Liver (tissue), 9 donors: ENCODE data around the gene INIP. TPM values are rescaled to one million over a fixed set of nuclear protein-coding genes. Genes with fewer than 3 reads are reported as not detected.

ENCODE experiments used
- DNase-seq: peaks from one replicate; pipeline ENCODE4 v3.0.0-alpha.2; 2017; ENCODE audit warnings: low spot score
- H3K27ac ChIP-seq, 2 donors: one replicate each; pipeline ENCODE4 v1.7.0; 2013; ENCODE audit warnings: inconsistent platforms in 2 of 2, low read length in 2 of 2, control low read depth in 1 of 2, low read depth in 1 of 2, mild to moderate bottlenecking in 1 of 2
- H3K27me3 ChIP-seq, 4 donors: one replicate each; pipeline versions ENCODE4 v1.6.1 to v1.7.0; 2013; ENCODE audit warnings: low read length in 3 of 4, inconsistent platforms in 1 of 4, mild to moderate bottlenecking in 1 of 4, moderate library complexity in 1 of 4; ENCODE audit not compliant: control insufficient read depth in 4 of 4, insufficient read depth in 4 of 4
- H3K36me3 ChIP-seq, 4 donors: one replicate each; pipeline versions ENCODE4 v1.6.1 to v1.7.0; 2013; ENCODE audit warnings: low read length in 3 of 4, mild to moderate bottlenecking in 3 of 4, low read depth in 1 of 4, moderate library complexity in 1 of 4; ENCODE audit not compliant: control insufficient read depth in 4 of 4, insufficient read depth in 3 of 4
- H3K4me1 ChIP-seq, 4 donors: one replicate each; pipeline versions ENCODE4 v1.6.1 to v1.7.0; 2013; ENCODE audit warnings: low read length in 3 of 4, mild to moderate bottlenecking in 3 of 4, moderate library complexity in 1 of 4; ENCODE audit not compliant: control insufficient read depth in 4 of 4, insufficient read depth in 4 of 4
- H3K4me3 ChIP-seq, 3 donors: one replicate each; pipeline versions ENCODE4 v1.6.1 to v1.7.0; 2013; ENCODE audit warnings: low read length in 3 of 3, control low read depth in 1 of 3, low read depth in 1 of 3, mild to moderate bottlenecking in 1 of 3
- H3K9ac ChIP-seq, 2 donors: one replicate each; pipeline ENCODE4 v1.7.0; 2013; ENCODE audit warnings: low read length in 2 of 2, mild to moderate bottlenecking in 2 of 2, moderate library complexity in 2 of 2, control low read depth in 1 of 2, low read depth in 1 of 2
- H3K9me3 ChIP-seq, 4 donors: one replicate each; pipeline versions ENCODE4 v1.6.1 to v1.7.0; 2013; ENCODE audit warnings: low read length in 3 of 4; ENCODE audit not compliant: control insufficient read depth in 4 of 4
- CTCF ChIP-seq: fragments of 150-350 bp; IDR thresholded peaks from 2 replicates; pipeline ENCODE4 v1.5.1; 2017; ENCODE audit warnings: improper control_type of control experiment, low read depth, low read length; ENCODE audit not compliant: missing input control
- EGR1 ChIP-seq, 2 donors: IDR thresholded peaks; 2 replicates each; pipeline ENCODE4 v1.6.1; 2016 to 2018; ENCODE audit warnings: antibody characterized with exemption in 2 of 2, low read depth in 2 of 2
- FOXA1 ChIP-seq: IDR thresholded peaks from 2 replicates; pipeline ENCODE4 v1.6.1; 2016; ENCODE audit warnings: antibody characterized with exemption
- GABPA ChIP-seq, 2 donors: IDR thresholded peaks in 1 of 2; conservative IDR thresholded peaks in 1 of 2; 2 replicates each; pipeline ENCODE4 v1.6.1; 2016; ENCODE audit warnings: antibody characterized with exemption in 2 of 2, mild to moderate bottlenecking in 1 of 2, moderate library complexity in 1 of 2
- HNF4A ChIP-seq, 2 donors: conservative IDR thresholded peaks; 2 replicates each; pipeline ENCODE4 v1.6.1; 2016; ENCODE audit warnings: antibody characterized with exemption in 2 of 2, mild to moderate bottlenecking in 2 of 2
- HNF4G ChIP-seq: IDR thresholded peaks from 2 replicates; pipeline ENCODE4 v1.6.1; 2016; ENCODE audit warnings: antibody characterized with exemption
- JUND ChIP-seq, 2 donors: IDR thresholded peaks; 2 replicates each; pipeline ENCODE4 v1.6.1; 2016; ENCODE audit warnings: antibody characterized with exemption in 2 of 2
- NR2F2 ChIP-seq: IDR thresholded peaks from 2 replicates; pipeline ENCODE4 v1.6.1; 2016; ENCODE audit warnings: antibody characterized with exemption
- RAD21 ChIP-seq, 2 donors: IDR thresholded peaks; 2 replicates each; pipeline ENCODE4 v1.6.1; 2016; ENCODE audit warnings: antibody characterized with exemption in 2 of 2, mild to moderate bottlenecking in 2 of 2
- REST ChIP-seq: IDR thresholded peaks from 2 replicates; pipeline ENCODE4 v1.6.1; 2016; ENCODE audit warnings: antibody characterized with exemption, mild to moderate bottlenecking
- RXRA ChIP-seq, 2 donors: IDR thresholded peaks; 2 replicates each; pipeline ENCODE4 v1.6.1; 2017 to 2018; ENCODE audit warnings: antibody characterized with exemption in 2 of 2, mild to moderate bottlenecking in 1 of 2
- SP1 ChIP-seq: IDR thresholded peaks from 2 replicates; pipeline ENCODE4 v1.6.1; 2018; ENCODE audit warnings: antibody characterized with exemption, mild to moderate bottlenecking
- TAF1 ChIP-seq: conservative IDR thresholded peaks from 2 replicates; pipeline ENCODE4 v1.6.1; 2016; ENCODE audit warnings: antibody characterized with exemption, mild to moderate bottlenecking
- YY1 ChIP-seq: IDR thresholded peaks from 2 replicates; pipeline ENCODE4 v1.6.1; 2016; ENCODE audit warnings: antibody characterized with exemption, mild to moderate bottlenecking
- WGBS: extraction: QIAGEN DNeasy Blood & Tissue Kit; methylation state at CpG from one replicate; pipeline ENCODE4 v1.1.7; 2013; 5-methylcytosine and 5-hydroxymethylcytosine counted together
- polyA plus RNA-seq, 2 donors: library from polyadenylated mRNA; stranded (reverse) in 1 of 2; unstranded in 1 of 2; fragments of 200-250 nt in 1 of 2; fragments of >200 nt in 1 of 2; fragmentation: Nextera tagmentation in 1 of 2; extraction: Ambion mirVana in 1 of 2; gene quantifications; one replicate each; pipeline versions ENCODE4 v1.2.1 to v1.2.3, GENCODE V29; 2013 to 2015
- total RNA-seq, 2 donors: library from RNA; depleted of rRNA; stranded (reverse); fragments of >200 nt; gene quantifications; one replicate each; pipeline ENCODE4 v1.2.3, GENCODE V29; 2014
- TF ChIP-seq, protein P1 (sequence below): IDR thresholded peaks from 2 replicates; pipeline ENCODE4 v1.6.1; 2016; ENCODE audit warnings: antibody characterized with exemption
- TF ChIP-seq, protein P2 (sequence below): IDR thresholded peaks from 2 replicates; pipeline ENCODE4 v1.6.1; 2016; ENCODE audit warnings: antibody characterized with exemption
- donor health status: healthy.
- donor health status: healthy.
- donor health status: healthy.
- donor health status: healthy.
- donor health status: healthy.

INIP gene
- total and polyA plus RNA-seq, 4 donors = 6.2 to 13.3 (median 10.2) TPM

GRCh38 chr9:112755016-112755427 lies 37.1 kb upstream of the INIP start:
- DNase-seq = no peak
- 61% methylated on average over 5 of the region's 5 CpGs for WGBS
- Histone ChIP-seq H3K9me3 (no peaks in the 10 kb centered on the region), H3K4me3 (no peak overlapping the region), H3K27me3 (no peaks in the 10 kb centered on the region), H3K4me1 (peaks cover 6 to 28% (median 20%) of the 10 kb centered on the region in 4 donors), H3K9ac (no peak overlapping the region), H3K27ac (peak overlapping the region in 1 of 2 donors; percentile 22), H3K36me3 (no peaks in the 10 kb centered on the region)
- TF ChIP-seq, protein P1, sequence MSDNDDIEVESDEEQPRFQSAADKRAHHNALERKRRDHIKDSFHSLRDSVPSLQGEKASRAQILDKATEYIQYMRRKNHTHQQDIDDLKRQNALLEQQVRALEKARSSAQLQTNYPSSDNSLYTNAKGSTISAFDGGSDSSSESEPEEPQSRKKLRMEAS = no peak
- TF ChIP-seq YY1 (no peak), RXRA (IDR thresholded peaks at IDR 0.05) (no peak), HNF4G (no peak), TAF1 (no peak), GABPA (IDR thresholded peaks at IDR 0.05 in 1 of 2, conservative IDR thresholded peaks at IDR 0.05 in 1 of 2) (no peak), REST (no peak), EGR1 (IDR thresholded peaks at IDR 0.05; ENCODE audit: low read depth in 2 of 2) (no peak), FOXA1 (no peak), JUND (IDR thresholded peaks at IDR 0.05) (no peak)
- TF ChIP-seq, protein P2, sequence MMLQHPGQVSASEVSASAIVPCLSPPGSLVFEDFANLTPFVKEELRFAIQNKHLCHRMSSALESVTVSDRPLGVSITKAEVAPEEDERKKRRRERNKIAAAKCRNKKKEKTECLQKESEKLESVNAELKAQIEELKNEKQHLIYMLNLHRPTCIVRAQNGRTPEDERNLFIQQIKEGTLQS = no peak

DNA sequence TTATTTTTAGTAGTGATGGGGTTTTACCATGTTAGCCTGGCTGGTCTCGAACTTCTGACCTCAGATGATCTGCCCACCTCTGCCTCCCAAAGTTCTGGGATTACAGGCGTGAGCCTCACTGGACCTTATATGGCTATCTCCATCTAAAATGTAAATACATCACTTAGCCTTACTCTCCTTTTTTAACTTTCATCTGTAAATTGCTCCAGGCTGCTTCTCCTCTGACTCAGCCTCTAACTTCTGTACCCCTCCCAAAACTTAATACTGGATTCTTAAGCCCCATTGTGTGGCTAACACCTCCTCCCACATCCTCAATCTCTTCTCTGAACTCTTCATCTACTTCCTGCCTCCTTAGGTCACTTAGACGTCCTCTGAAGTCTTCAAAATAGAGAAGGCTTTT lies 36.7 kb upstream of the INIP start:
- no peak for DNase-seq
- Histone ChIP-seq H3K9ac (no peak overlapping the region), H3K9me3 (no peaks in the 10 kb centered on the region), H3K4me1 (peaks cover 8 to 32% (median 23%) of the 10 kb centered on the region in 4 donors), H3K27ac (no peak overlapping the region), H3K27me3 (no peaks in the 10 kb centered on the region), H3K4me3 (no peak overlapping the region), H3K36me3 (no peaks in the 10 kb centered on the region)
- TF ChIP-seq GABPA (IDR thresholded peaks at IDR 0.05 in 1 of 2, conservative IDR thresholded peaks at IDR 0.05 in 1 of 2) (no peak), NR2F2 (no peak), EGR1 (IDR thresholded peaks at IDR 0.05; ENCODE audit: low read depth in 2 of 2) (no peak), YY1 (no peak)
- TF ChIP-seq, protein P1 = no peak
- WGBS = 78% methylated on average over 3 of the region's 3 CpGs

GRCh38 chr9:112753725-112754124 lies 35.8 kb upstream of the INIP start:
- Histone ChIP-seq H3K9ac (no peak overlapping the region), H3K9me3 (no peaks in the 10 kb centered on the region), H3K27ac (no peak overlapping the region), H3K36me3 (no peaks in the 10 kb centered on the region), H3K27me3 (no peaks in the 10 kb centered on the region), H3K4me1 (peaks cover 11 to 36% (median 25%) of the 10 kb centered on the region in 4 donors), H3K4me3 (no peak overlapping the region)
- 90% methylated on average over 2 of the region's 2 CpGs for WGBS
- DNase-seq = no peak
- TF ChIP-seq CTCF = no peak
- no peak for TF ChIP-seq HNF4G
- no peak for TF ChIP-seq REST
- no peak for TF ChIP-seq SP1
- TF ChIP-seq, protein P1 = no peak
- TF ChIP-seq EGR1 (IDR thresholded peaks at IDR 0.05; ENCODE audit: low read depth in 2 of 2) = no peak
- TF ChIP-seq RXRA (IDR thresholded peaks at IDR 0.05) = no peak
- no peak for TF ChIP-seq NR2F2
- no peak for TF ChIP-seq RAD21 (IDR thresholded peaks at IDR 0.05)
- TF ChIP-seq HNF4A (conservative IDR thresholded peaks at IDR 0.05) = no peak
- no peak for TF ChIP-seq FOXA1
